ENCODE data around the gene AGAP1. TPM values are rescaled to one million over a fixed set of nuclear protein-coding genes. Genes with fewer than 3 reads are reported as not detected.

Gene AGAP1
- polyA plus RNA-seq, 4 donors: 17.5 to 19.9 (median 19.3) TPM

DNA sequence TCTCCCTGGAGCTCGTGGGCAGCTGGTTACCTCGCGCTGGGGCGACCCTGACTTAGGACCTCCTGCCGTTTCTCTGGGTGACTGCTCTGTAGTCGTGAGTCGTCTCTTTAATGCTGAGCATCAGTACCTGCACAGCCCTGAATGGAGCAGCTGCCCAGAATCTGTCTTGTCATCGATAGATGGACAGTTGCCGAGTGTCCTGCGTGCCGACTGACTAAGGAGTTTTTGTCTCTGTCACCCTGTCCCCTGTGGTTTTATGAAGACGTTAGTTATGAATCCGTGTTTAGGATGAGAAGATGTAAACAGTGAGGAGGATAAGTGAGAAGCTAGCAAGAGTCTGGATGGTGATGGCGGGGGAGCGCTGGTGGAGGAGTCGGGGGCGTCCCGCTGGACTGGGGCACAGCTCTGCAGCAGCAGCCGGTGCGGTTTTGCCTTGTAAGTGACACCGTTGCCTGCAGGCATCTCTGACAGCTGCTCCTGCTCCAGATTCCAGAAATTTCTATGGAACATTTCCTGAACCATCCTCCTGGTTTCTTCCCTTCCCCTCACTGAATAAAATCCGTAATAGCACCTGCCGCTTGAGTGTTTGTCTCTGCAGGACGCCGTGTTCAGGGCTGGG is 13.3 kb downstream of the AGAP1 start:
- no peak for DNase-seq (ENCODE audit: low read depth in 4 of 4, low spot score in 3 of 4)

GRCh38 chr2:235507928-235508327 is 14.1 kb downstream of the AGAP1 start:
- no peak for DNase-seq (ENCODE audit: low read depth in 4 of 4, low spot score in 3 of 4)

DNA sequence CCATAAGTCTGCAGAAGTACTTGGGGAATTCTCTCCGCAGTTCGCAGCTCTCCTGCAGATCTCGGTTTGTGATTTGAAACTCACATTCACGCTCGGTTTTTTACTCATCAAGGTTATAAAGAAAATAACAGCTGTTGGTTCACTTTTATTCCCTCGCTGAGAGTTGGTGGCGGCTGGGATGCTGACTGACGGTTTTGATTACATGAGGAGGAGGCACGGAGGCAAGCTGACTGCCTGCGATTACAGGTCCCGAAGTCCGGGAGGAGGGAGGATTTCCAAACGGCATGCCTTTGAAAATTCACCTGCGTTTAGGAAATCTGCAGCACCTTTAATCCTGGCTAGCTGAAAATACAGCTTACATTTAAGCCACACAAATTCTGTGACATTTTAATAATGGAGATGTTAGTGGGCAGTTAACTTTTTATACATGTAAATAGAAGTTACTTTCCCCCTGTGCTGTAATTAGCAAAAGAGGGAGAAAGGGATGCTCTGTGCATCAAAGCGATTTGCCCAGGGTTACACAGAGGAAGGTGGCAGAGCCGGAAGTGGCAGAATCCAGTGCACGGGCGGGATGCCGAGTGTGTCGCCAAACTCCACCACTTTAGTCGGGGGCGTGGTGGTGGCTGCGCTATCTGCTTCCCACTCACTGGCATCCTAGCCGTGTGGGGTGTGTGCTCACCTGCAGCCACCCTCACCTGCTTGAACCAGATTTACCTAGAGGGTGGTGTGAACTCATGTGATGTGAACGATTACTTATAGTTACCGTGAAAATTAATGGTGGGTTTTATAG is 14.7 kb downstream of the AGAP1 start:
- DNase-seq (ENCODE audit: low read depth in 4 of 4, low spot score in 3 of 4): no peak

GRCh38 chr2:235510318-235510717 is 16.5 kb downstream of the AGAP1 start:
- DNase-seq (ENCODE audit: low read depth in 4 of 4, low spot score in 3 of 4): no peak

GRCh38 chr2:235511187-235511661 is 17.4 kb downstream of the AGAP1 start:
- peak in 1 of 4 donors; percentile 56 for DNase-seq (ENCODE audit: low read depth in 4 of 4, low spot score in 3 of 4)

GRCh38 chr2:235511751-235512698 is 18.2 kb downstream of the AGAP1 start:
- no peak for DNase-seq (ENCODE audit: low read depth in 4 of 4, low spot score in 3 of 4)

- no peak for DNase-seq (ENCODE audit: low read depth in 4 of 4, low spot score in 3 of 4)
These were observed 18.8 kb downstream of the AGAP1 start for GRCh38 chr2:235512699-235513053.

- no peak for DNase-seq (ENCODE audit: low read depth in 4 of 4, low spot score in 3 of 4)
These were observed 20.3 kb downstream of the AGAP1 start for GRCh38 chr2:235513984-235514626.

GRCh38 chr2:235514627-235515363 is 21.0 kb downstream of the AGAP1 start:
- DNase-seq (ENCODE audit: low read depth in 4 of 4, low spot score in 3 of 4): no peak

- DNase-seq (ENCODE audit: low read depth in 4 of 4, low spot score in 3 of 4): no peak
These were observed 21.5 kb downstream of the AGAP1 start for GRCh38 chr2:235515364-235515742.

DNA sequence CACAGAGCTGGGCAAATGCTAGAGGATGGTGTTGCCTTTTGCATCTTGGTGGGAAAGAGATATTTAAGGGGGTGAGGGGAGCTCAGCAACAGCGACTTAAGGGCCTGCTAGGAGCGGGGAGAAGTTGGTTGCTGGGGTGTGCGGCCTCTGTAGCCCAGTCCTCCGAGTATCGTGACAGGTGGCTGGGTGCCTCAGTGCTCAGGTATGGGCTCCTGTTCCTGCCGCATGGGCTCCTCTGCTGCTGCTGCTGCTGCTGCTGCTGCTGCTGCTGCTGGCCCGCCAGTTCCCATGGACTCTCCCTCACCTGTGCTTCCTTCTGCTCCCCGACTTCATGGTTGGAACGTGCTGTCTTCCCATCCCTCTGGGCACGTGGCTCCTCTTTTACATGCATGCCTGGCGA is 22.0 kb downstream of the AGAP1 start:
- DNase-seq (ENCODE audit: low read depth in 4 of 4, low spot score in 3 of 4): no peak

DNA sequence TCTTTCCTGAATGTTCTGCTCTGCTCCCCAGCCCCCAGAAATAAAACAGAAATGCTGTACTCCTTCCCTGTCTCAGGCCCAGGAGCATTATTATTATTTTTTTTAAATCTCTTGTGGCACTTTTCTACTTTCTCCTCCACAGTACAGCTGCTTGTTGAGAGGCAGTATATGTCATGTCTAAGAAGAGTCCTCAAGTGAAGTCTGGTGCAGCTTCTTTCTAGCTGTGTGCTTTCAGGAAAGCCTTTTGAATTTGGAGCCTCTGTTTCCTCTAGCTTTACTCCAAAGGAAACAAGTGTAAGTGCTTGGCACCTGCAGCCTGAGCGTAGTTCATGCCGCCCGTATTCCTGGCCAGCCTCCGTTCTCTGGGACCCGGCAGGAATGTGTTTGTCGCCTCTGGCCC is 22.4 kb downstream of the AGAP1 start:
- DNase-seq (ENCODE audit: low read depth in 4 of 4, low spot score in 3 of 4): no peak

DNA sequence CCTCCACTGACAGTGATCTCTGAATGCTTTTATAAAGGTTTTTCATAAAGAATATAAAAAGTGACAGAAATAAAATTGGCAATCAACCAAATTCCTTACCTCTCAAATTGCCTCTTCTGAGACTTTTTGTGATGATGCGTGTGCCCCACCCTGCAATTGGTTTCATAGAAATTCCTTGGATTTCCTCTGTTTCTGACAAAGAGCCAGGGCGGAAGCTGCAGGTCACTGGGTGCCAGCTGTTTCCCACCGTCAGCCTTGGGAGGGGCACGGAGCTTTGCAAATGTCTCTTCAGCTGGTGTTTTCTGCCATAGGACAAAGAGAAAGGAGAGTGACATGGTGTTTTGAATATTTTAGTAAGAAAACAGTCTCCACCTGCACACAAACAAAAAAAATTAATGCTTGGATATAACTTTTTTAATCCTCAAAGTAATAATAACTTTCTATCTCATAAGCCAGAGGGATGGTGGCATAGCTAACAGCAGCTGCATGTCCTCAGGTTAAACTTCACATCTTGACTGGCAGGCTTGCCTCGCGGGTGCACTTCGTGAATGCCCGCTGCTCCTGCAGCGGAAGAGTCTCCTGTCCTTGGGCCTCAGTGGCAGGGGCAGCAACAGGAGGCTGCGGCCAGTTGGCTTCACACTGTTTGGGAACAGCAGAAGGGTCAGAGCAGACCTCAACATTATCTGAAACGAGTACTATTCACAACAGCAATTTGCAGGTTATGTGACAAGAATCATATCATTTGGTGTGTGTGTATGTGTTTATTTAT is 24.7 kb downstream of the AGAP1 start:
- no peak for DNase-seq (ENCODE audit: low read depth in 4 of 4, low spot score in 3 of 4)

DNA sequence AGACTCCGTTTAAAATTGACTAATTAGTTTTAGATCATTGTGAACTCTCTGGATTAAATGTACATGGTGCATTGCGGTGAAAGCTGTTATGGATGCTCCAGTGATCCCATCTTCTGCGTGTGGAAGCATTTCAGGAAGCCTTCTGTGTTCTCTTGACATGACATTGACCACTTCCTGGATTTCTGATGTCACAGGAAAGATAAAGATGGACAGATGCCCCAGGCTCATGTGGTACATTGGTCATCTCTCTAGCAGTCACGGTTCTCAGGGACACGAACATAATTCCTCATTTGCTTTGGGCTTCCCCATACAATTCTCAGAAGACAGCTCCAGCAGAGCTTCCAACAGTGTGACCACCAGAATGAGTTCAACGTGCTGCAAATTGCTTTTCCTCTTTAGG is 26.9 kb downstream of the AGAP1 start:
- no peak for DNase-seq (ENCODE audit: low read depth in 4 of 4, low spot score in 3 of 4)

DNA sequence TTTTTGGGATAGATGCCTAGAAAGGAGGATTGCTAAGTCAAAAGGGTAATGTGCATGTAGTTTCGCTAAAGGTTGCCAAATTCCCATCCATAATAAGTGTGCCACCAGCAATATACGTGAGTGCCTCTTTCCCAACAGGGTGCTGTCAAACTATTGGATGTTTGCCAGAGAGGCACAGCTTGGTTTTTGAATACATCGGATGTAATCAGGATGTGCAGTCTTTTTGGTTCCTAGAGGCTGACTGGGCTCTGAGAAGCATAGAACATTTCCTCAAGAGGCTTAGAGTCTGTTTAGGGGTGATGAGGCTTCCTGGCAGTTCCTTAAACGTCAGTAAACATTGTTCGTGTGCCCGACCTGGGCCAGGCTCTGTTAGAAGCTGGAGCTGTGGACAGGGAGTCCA is 28.0 kb downstream of the AGAP1 start:
- no peak for DNase-seq (ENCODE audit: low read depth in 4 of 4, low spot score in 3 of 4)

GRCh38 chr2:235523021-235523420 is 29.2 kb downstream of the AGAP1 start:
- DNase-seq (ENCODE audit: low read depth in 4 of 4, low spot score in 3 of 4): no peak

- DNase-seq (ENCODE audit: low read depth in 4 of 4, low spot score in 3 of 4): no peak
These were observed 29.8 kb downstream of the AGAP1 start for GRCh38 chr2:235523486-235524150.

- DNase-seq (ENCODE audit: low read depth in 4 of 4, low spot score in 3 of 4): no peak
These were observed 32.3 kb downstream of the AGAP1 start for GRCh38 chr2:235526166-235526565.

All from left renal pelvis (tissue), 4 donors.